ENCODE data around the gene LRRC63.
A peak's percentile ranks its signal among the peaks of the same experiment; 100 is the strongest.

The LRRC63 gene

DNA sequence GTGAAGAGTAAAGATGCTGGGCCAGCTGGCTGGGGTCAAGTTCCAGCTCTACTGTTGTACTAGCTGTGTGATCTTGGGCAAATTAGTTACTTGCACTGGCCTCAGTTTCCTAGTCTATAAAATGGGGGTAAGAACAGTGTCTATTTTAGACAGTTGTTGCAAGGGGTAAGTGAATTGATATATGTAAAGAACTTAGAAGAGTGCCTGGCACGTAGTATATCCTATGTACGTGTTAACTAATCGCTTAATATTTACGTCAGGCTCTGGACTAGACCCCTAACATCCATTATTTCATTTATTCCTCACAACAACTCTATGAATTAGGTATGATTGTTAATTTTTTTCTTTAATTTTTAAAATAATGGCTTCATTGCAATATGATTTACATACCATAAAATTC lies 26.1 kb upstream of the LRRC63 start:
- Histone ChIP-seq H3K4me1 (ENCODE audit: control extremely low read depth in 1 of 4, control insufficient read depth in 4 of 4, insufficient read depth in 4 of 4, low read length in 3 of 4) (peaks cover 23 to 32% (median 25%) of the 10 kb centered on the region in 4 experiments), H3K27me3 (replicated peaks in 2 of 5; ENCODE audit: control insufficient read depth in 4 of 5, insufficient read depth in 5 of 5, low read length in 4 of 5) (no peaks in the 10 kb centered on the region), H3K27ac (ENCODE audit: insufficient read depth in 1 of 2, low read depth in 1 of 2, low read length in 2 of 2, poor library complexity in 1 of 2, severe bottlenecking in 2 of 2) (no peak overlapping the region), H3K4me3 (ENCODE audit: control insufficient read depth in 1 of 7, extremely low read depth in 1 of 7, insufficient read depth in 4 of 7, low read depth in 2 of 7, low read length in 6 of 7) (no peak overlapping the region), H3K36me3 (ENCODE audit: control insufficient read depth in 4 of 4, insufficient read depth in 4 of 4, low read length in 3 of 4) (no peaks in the 10 kb centered on the region), H3K9me3 (ENCODE audit: control extremely low read depth in 1 of 5, control insufficient read depth in 4 of 5, insufficient read depth in 2 of 5, low read depth in 1 of 5, low read length in 4 of 5) (no peaks in the 10 kb centered on the region)
- ChIA-PET POLR2A (no interaction called here), CTCF (interaction anchor here (0.7 to 1.8 kb wide), 17 partner anchors 8 to 31 kb away, joined by 3 to 7 read pairs (median 4); no protein-coding TSS in a partner anchor)
- WGBS (ENCODE audit: insufficient coverage) = no CpG with 5 or more reads among the region's 4 CpGs
- DNase-seq = no peak

DNA sequence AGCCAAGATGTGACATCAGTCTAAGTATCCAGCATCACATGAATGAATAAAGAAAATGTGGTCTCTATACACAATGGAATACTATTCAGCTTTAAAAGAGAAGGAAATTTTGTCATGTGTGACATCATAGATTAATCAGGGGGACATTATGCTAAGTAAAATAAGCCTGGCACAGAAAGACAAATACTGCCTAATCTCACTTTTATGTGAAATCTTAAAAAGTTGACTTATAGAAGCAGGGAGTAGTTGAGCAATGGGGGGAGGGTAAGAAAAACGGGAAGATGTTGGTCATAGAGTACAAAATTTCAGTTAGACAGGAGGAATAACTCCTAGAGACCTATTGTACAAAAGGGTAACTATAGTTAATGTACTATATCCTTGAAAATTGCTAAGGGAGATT lies 19.3 kb upstream of the LRRC63 start:
- Histone ChIP-seq H3K27ac (ENCODE audit: insufficient read depth in 1 of 2, low read depth in 1 of 2, low read length in 2 of 2, poor library complexity in 1 of 2, severe bottlenecking in 2 of 2) (no peak overlapping the region), H3K4me1 (ENCODE audit: control extremely low read depth in 1 of 4, control insufficient read depth in 4 of 4, insufficient read depth in 4 of 4, low read length in 3 of 4) (peaks cover 3 to 29% (median 19%) of the 10 kb centered on the region in 4 experiments), H3K9me3 (ENCODE audit: control extremely low read depth in 1 of 5, control insufficient read depth in 4 of 5, insufficient read depth in 2 of 5, low read depth in 1 of 5, low read length in 4 of 5) (no peaks in the 10 kb centered on the region), H3K36me3 (ENCODE audit: control insufficient read depth in 4 of 4, insufficient read depth in 4 of 4, low read length in 3 of 4) (no peaks in the 10 kb centered on the region), H3K4me3 (ENCODE audit: control insufficient read depth in 1 of 7, extremely low read depth in 1 of 7, insufficient read depth in 4 of 7, low read depth in 2 of 7, low read length in 6 of 7) (no peak overlapping the region), H3K27me3 (replicated peaks in 2 of 5; ENCODE audit: control insufficient read depth in 4 of 5, insufficient read depth in 5 of 5, low read length in 4 of 5) (no peaks in the 10 kb centered on the region)
- DNase-seq = no peak
- POLR2A ChIA-PET = no interaction called here
- CTCF ChIA-PET = interaction anchor here (0.6 to 2.0 kb wide), 7 partner anchors 10 to 872 kb away, joined by 3 to 12 read pairs (median 4); partner anchors contain the start of gene LCP1
- no CpG with 5 or more reads among the region's 1 CpG for WGBS (ENCODE audit: insufficient coverage)

- no peak overlapping the region for H3K4me3 ChIP-seq (ENCODE audit: control insufficient read depth in 1 of 7, extremely low read depth in 1 of 7, insufficient read depth in 4 of 7, low read depth in 2 of 7, low read length in 6 of 7)
- DNase-seq = no peak
- no peak overlapping the region for H3K27ac ChIP-seq (ENCODE audit: insufficient read depth in 1 of 2, low read depth in 1 of 2, low read length in 2 of 2, poor library complexity in 1 of 2, severe bottlenecking in 2 of 2)
- no CpG with 5 or more reads among the region's 1 CpG for WGBS (ENCODE audit: insufficient coverage)
- no peaks in the 10 kb centered on the region for H3K36me3 ChIP-seq (ENCODE audit: control insufficient read depth in 4 of 4, insufficient read depth in 4 of 4, low read length in 3 of 4)
- no peaks in the 10 kb centered on the region for H3K9me3 ChIP-seq (ENCODE audit: control extremely low read depth in 1 of 5, control insufficient read depth in 4 of 5, insufficient read depth in 2 of 5, low read depth in 1 of 5, low read length in 4 of 5)
- H3K4me1 ChIP-seq (ENCODE audit: control extremely low read depth in 1 of 4, control insufficient read depth in 4 of 4, insufficient read depth in 4 of 4, low read length in 3 of 4) = peaks cover 22 to 55% (median 44%) of the 10 kb centered on the region in 4 experiments
- H3K27me3 ChIP-seq (replicated peaks in 2 of 5; ENCODE audit: control insufficient read depth in 4 of 5, insufficient read depth in 5 of 5, low read length in 4 of 5) = no peaks in the 10 kb centered on the region
- ChIA-PET POLR2A (no interaction called here), CTCF (interaction anchor here (1.0 to 2.2 kb wide), 5 partner anchors 9 to 101 kb away, joined by 3 to 6 read pairs (median 6); no protein-coding TSS in a partner anchor)
These were observed 16.7 kb upstream of the LRRC63 start for GRCh38 chr13:46195016-46195415.

- WGBS (ENCODE audit: insufficient coverage) = 28% methylated on average over 3 of the region's 4 CpGs
- POLR2A ChIA-PET = no interaction called here
- Histone ChIP-seq H3K9me3 (ENCODE audit: control extremely low read depth in 1 of 5, control insufficient read depth in 4 of 5, insufficient read depth in 2 of 5, low read depth in 1 of 5, low read length in 4 of 5) (no peaks in the 10 kb centered on the region), H3K27me3 (replicated peaks in 2 of 5; ENCODE audit: control insufficient read depth in 4 of 5, insufficient read depth in 5 of 5, low read length in 4 of 5) (no peaks in the 10 kb centered on the region), H3K36me3 (ENCODE audit: control insufficient read depth in 4 of 4, insufficient read depth in 4 of 4, low read length in 3 of 4) (no peaks in the 10 kb centered on the region), H3K4me3 (ENCODE audit: control insufficient read depth in 1 of 7, extremely low read depth in 1 of 7, insufficient read depth in 4 of 7, low read depth in 2 of 7, low read length in 6 of 7) (peak overlapping the region in 3 of 7 experiments; percentile 20 to 62 (median 44)), H3K4me1 (ENCODE audit: control extremely low read depth in 1 of 4, control insufficient read depth in 4 of 4, insufficient read depth in 4 of 4, low read length in 3 of 4) (peaks cover 35 to 72% (median 62%) of the 10 kb centered on the region in 4 experiments), H3K27ac (ENCODE audit: insufficient read depth in 1 of 2, low read depth in 1 of 2, low read length in 2 of 2, poor library complexity in 1 of 2, severe bottlenecking in 2 of 2) (peak overlapping the region; percentile 34 to 35)
- DNase-seq = peak in 2 of 3 donors; percentile 70 to 81
- CTCF ChIA-PET = no interaction called here
These were observed 14.3 kb upstream of the LRRC63 start for GRCh38 chr13:46197299-46198048.

DNA sequence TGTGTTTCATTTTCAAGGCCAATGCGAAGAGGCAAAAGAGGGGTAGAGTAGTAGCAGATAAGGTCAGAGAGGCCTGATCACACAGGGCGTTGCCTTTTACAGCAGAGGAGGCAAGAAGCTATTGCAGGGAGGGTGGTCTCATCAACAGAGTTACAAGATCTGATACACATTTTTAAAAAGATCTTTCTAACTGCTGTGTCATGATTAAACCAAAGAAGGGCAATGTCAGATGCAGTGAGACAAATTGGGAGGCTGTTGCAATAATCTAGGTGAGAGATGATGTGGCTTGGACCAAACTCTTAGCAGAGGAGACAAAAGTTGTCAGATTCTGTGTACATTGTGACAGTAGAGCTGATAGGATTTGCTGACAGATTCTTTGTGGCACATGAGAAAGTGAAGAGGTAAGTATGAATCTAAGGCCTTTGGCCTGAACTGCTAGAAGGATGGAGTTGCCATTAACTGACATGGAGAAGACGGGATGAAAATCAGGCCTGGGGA lies 13.0 kb upstream of the LRRC63 start:
- CTCF ChIA-PET = interaction anchor here (1.1 to 2.1 kb wide), 6 partner anchors 13 to 32 kb away, joined by 3 to 14 read pairs (median 7); partner anchors contain the start of gene LCP1
- POLR2A ChIA-PET = no interaction called here
- H3K9me3 ChIP-seq (ENCODE audit: control extremely low read depth in 1 of 5, control insufficient read depth in 4 of 5, insufficient read depth in 2 of 5, low read depth in 1 of 5, low read length in 4 of 5) = no peaks in the 10 kb centered on the region
- H3K4me1 ChIP-seq (ENCODE audit: control extremely low read depth in 1 of 4, control insufficient read depth in 4 of 4, insufficient read depth in 4 of 4, low read length in 3 of 4) = peaks cover 42 to 78% (median 63%) of the 10 kb centered on the region in 4 experiments
- H3K36me3 ChIP-seq (ENCODE audit: control insufficient read depth in 4 of 4, insufficient read depth in 4 of 4, low read length in 3 of 4) = no peaks in the 10 kb centered on the region
- H3K27ac ChIP-seq (ENCODE audit: insufficient read depth in 1 of 2, low read depth in 1 of 2, low read length in 2 of 2, poor library complexity in 1 of 2, severe bottlenecking in 2 of 2) = no peak overlapping the region
- peak in 2 of 3 donors; percentile 61 to 69 for DNase-seq
- no peaks in the 10 kb centered on the region for H3K27me3 ChIP-seq (replicated peaks in 2 of 5; ENCODE audit: control insufficient read depth in 4 of 5, insufficient read depth in 5 of 5, low read length in 4 of 5)
- WGBS (ENCODE audit: insufficient coverage) = 80% methylated on average over 1 of the region's 3 CpGs
- H3K4me3 ChIP-seq (ENCODE audit: control insufficient read depth in 1 of 7, extremely low read depth in 1 of 7, insufficient read depth in 4 of 7, low read depth in 2 of 7, low read length in 6 of 7) = peak overlapping the region in 2 of 7 experiments; percentile 7 to 34

DNA sequence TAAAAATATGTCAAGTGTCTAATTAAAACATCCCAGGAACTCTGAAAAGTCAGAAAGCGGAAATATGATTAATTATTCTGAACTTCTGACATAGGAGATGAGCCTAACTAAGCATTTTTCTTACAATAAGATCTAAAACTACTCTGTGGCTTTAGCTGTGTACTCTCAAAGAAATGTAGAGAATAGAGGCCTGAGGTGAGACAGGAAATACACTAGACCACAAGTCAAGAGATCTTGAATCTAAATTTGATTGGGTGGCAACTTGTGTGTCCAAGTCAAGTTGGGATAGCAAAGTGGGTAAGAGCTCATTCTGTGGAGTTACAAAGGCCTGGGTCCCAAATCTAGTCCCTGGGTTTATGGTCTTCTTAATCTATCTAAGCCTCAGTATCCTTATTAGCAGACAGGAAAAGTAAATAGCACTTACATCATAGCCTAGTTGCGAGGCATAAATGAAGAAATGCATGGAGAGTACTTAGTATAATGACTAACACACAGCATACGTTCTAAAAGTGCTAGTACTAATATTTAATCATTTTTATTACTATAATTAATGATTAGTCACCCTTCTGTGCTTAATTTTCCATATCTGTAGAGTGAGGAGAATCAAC lies 9.4 kb upstream of the LRRC63 start:
- CTCF ChIA-PET = interaction anchor here (0.7 to 1.3 kb wide), 4 partner anchors 9 to 30 kb away, joined by 3 to 6 read pairs (median 4); no protein-coding TSS in a partner anchor
- Histone ChIP-seq H3K4me1 (ENCODE audit: control extremely low read depth in 1 of 4, control insufficient read depth in 4 of 4, insufficient read depth in 4 of 4, low read length in 3 of 4) (peaks cover 39 to 66% (median 59%) of the 10 kb centered on the region in 4 experiments), H3K4me3 (ENCODE audit: control insufficient read depth in 1 of 7, extremely low read depth in 1 of 7, insufficient read depth in 4 of 7, low read depth in 2 of 7, low read length in 6 of 7) (no peak overlapping the region), H3K36me3 (ENCODE audit: control insufficient read depth in 4 of 4, insufficient read depth in 4 of 4, low read length in 3 of 4) (no peaks in the 10 kb centered on the region), H3K27ac (ENCODE audit: insufficient read depth in 1 of 2, low read depth in 1 of 2, low read length in 2 of 2, poor library complexity in 1 of 2, severe bottlenecking in 2 of 2) (no peak overlapping the region), H3K27me3 (replicated peaks in 2 of 5; ENCODE audit: control insufficient read depth in 4 of 5, insufficient read depth in 5 of 5, low read length in 4 of 5) (no peaks in the 10 kb centered on the region), H3K9me3 (ENCODE audit: control extremely low read depth in 1 of 5, control insufficient read depth in 4 of 5, insufficient read depth in 2 of 5, low read depth in 1 of 5, low read length in 4 of 5) (no peaks in the 10 kb centered on the region)
- WGBS (ENCODE audit: insufficient coverage) = no CpG with 5 or more reads among the region's 3 CpGs
- POLR2A ChIA-PET = no interaction called here
- DNase-seq = peak in 1 of 3 donors; percentile 52

All from common myeloid progenitor, CD34-positive (primary cell).